WI38 (cell line): Measurements from ENCODE around the gene FBXO4.
"Not testable (repeated sequence)": the region's sequence is repeated elsewhere in the genome, so short reads cannot be mapped to it uniquely, and the experiment has no call there.

Experiments used
- H3K4me3 ChIP-seq: 2 replicates; pipeline ENCODE4 v1.5.1; 2011; ENCODE audit warnings: low read depth, mild to moderate bottlenecking, control low read depth, low read length
- TF ChIP-seq, protein P1 (sequence below): IDR thresholded peaks from 2 replicates; pipeline ENCODE4 v1.5.1; 2012; ENCODE audit warnings: low read depth, mild to moderate bottlenecking, control low read depth, low read length

FBXO4 gene

GRCh38 chr5:41980870-41981269, 55.8 kb downstream of the FBXO4 start:
- TF ChIP-seq, protein P1, sequence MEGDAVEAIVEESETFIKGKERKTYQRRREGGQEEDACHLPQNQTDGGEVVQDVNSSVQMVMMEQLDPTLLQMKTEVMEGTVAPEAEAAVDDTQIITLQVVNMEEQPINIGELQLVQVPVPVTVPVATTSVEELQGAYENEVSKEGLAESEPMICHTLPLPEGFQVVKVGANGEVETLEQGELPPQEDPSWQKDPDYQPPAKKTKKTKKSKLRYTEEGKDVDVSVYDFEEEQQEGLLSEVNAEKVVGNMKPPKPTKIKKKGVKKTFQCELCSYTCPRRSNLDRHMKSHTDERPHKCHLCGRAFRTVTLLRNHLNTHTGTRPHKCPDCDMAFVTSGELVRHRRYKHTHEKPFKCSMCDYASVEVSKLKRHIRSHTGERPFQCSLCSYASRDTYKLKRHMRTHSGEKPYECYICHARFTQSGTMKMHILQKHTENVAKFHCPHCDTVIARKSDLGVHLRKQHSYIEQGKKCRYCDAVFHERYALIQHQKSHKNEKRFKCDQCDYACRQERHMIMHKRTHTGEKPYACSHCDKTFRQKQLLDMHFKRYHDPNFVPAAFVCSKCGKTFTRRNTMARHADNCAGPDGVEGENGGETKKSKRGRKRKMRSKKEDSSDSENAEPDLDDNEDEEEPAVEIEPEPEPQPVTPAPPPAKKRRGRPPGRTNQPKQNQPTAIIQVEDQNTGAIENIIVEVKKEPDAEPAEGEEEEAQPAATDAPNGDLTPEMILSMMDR: no peak
- no peak overlapping the region for H3K4me3 ChIP-seq

DNA sequence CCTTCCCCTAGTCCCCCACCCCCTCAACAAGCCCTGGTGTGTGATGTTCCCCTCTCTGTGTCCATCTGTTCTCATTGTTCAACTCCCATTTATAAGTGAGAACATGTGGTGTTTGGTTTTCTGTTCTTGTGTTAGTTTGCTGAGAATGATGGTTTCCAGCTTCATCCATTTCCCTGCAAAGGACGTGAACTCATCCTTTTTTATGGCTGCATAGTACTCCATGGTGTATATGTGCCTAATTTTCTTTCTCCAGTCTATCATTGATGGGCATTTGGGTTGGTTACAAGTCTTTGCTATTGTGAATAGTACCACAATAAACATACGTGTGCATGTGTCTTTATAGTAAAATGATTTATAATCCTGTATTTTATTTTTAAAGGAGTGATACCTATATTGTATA, 57.8 kb downstream of the FBXO4 start:
- not testable (repeated sequence) for H3K4me3 ChIP-seq

DNA sequence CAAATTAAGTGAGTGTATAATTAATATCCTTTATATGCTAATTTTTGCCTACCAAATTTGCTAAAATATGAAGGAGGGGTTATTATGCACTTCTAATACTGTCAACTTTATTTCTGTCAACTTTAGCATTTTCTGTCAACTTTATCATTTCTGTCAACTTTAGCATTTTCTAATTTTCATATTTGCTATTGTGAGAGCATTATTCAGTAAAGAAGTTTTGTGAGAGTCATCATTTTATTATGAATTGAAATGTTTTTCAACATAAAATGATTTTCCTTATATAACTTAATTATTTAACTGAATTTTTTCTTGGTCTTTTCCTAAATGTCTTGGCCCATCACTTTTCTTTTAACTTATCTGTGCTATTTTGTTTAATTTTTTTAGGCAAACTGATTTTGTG, 58.2 kb downstream of the FBXO4 start:
- no peak overlapping the region for H3K4me3 ChIP-seq
- TF ChIP-seq, protein P1: no peak

GRCh38 chr5:41985945-41986695, 61.0 kb downstream of the FBXO4 start:
- H3K4me3 ChIP-seq: no peak overlapping the region
- TF ChIP-seq, protein P1: no peak
